Measurements from ENCODE around the gene TTLL10. TPM values are rescaled to one million over a fixed set of nuclear protein-coding genes. Genes with fewer than 3 reads are reported as not detected.

TTLL10 gene
- total RNA-seq, 1 donor from 2014 or later = not detected

- intact Hi-C loops (cut with DNase I) = no loop called here
These were observed 67.3 kb downstream of the TTLL10 start for GRCh38 chr1:1240822-1241587.

GRCh38 chr1:1241588-1242219, 68.0 kb downstream of the TTLL10 start:
- DNase-seq (no peak), ATAC-seq (no peak)
- H3K27ac ChIP-seq = no peak overlapping the region
- intact Hi-C loops (cut with DNase I) = no loop called here
- peaks cover 27% of the 10 kb centered on the region for H3K27me3 ChIP-seq
- no peak for TF ChIP-seq CTCF (IDR thresholded peaks at IDR 0.05)
- H3K4me3 ChIP-seq = no peak overlapping the region
- H3K4me1 ChIP-seq = no peaks in the 10 kb centered on the region
- no peaks in the 10 kb centered on the region for H3K9me3 ChIP-seq
- H3K36me3 ChIP-seq = no peaks in the 10 kb centered on the region

More at GRCh38 chr1:1240822-1241587, 67.3 kb downstream of the TTLL10 start:
- Histone ChIP-seq H3K27ac (no peak overlapping the region), H3K27me3 (peaks cover 23% of the 10 kb centered on the region), H3K4me3 (no peak overlapping the region), H3K4me1 (no peaks in the 10 kb centered on the region), H3K9me3 (no peaks in the 10 kb centered on the region), H3K36me3 (no peaks in the 10 kb centered on the region)
- DNase-seq = no peak
- no peak for TF ChIP-seq CTCF (IDR thresholded peaks at IDR 0.05)
- ATAC-seq = no peak

- Histone ChIP-seq H3K27ac (no peak overlapping the region), H3K4me1 (no peaks in the 10 kb centered on the region), H3K9me3 (no peaks in the 10 kb centered on the region), H3K36me3 (no peaks in the 10 kb centered on the region), H3K27me3 (peaks cover 27% of the 10 kb centered on the region), H3K4me3 (no peak overlapping the region)
- TF ChIP-seq CTCF (IDR thresholded peaks at IDR 0.05) = no peak
- DNase-seq = no peak
- ATAC-seq = no peak
- intact Hi-C loops (cut with DNase I) = no loop called here
These were observed 69.0 kb downstream of the TTLL10 start for GRCh38 chr1:1242461-1243265.

- no peaks in the 10 kb centered on the region for H3K4me1 ChIP-seq
- no peak for TF ChIP-seq CTCF (IDR thresholded peaks at IDR 0.05)
- H3K4me3 ChIP-seq = no peak overlapping the region
- DNase-seq = no peak
- ATAC-seq = no peak
- peaks cover 27% of the 10 kb centered on the region for H3K27me3 ChIP-seq
- no peak overlapping the region for H3K27ac ChIP-seq
- H3K9me3 ChIP-seq = no peaks in the 10 kb centered on the region
- H3K36me3 ChIP-seq = no peaks in the 10 kb centered on the region
- intact Hi-C loops (cut with DNase I) = no loop called here
These were observed 69.6 kb downstream of the TTLL10 start for GRCh38 chr1:1243266-1243660.

- ATAC-seq = no peak
These were observed 70.1 kb downstream of the TTLL10 start for GRCh38 chr1:1243807-1244191.

More at GRCh38 chr1:1243807-1244191, 70.1 kb downstream of the TTLL10 start:
- Histone ChIP-seq H3K36me3 (no peaks in the 10 kb centered on the region), H3K4me3 (no peak overlapping the region), H3K27me3 (peaks cover 23% of the 10 kb centered on the region), H3K9me3 (no peaks in the 10 kb centered on the region), H3K4me1 (no peaks in the 10 kb centered on the region), H3K27ac (no peak overlapping the region)
- intact Hi-C loops (cut with DNase I) = no loop called here
- no peak for TF ChIP-seq CTCF (IDR thresholded peaks at IDR 0.05)
- no peak for DNase-seq
